ENCODE data around the gene KCNH2.

DNA sequence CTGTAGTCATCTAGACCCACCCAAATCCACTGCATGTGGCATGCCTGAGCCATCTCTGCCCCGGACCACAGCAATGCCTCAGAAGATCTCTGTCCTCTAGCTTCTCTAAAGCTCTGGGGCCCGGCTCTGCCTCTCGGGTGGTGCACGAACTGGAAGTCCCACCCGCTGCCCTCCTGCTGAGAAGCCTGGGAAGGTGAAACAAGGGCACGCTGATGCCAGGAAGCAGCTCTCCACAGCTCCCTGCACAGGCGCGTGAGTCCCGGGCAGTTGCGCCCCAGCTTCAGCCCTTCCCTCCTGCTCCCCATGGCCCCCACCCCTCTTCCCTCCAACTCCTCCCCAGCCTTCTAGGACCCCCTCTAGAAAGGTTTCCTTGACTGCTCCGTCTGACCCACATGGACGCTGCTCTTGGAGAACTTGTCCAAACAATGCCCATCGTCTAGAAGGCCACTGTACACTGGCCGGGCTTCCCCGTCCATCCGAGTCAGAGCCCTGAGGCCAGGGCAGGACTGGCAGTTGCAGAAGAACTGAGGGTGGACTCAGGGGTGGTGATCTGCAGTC is 12.8 kb downstream of the KCNH2 start:
- TF ChIP-seq CTCF (IDR thresholded peaks at IDR 0.05) = no peak
- TF ChIP-seq ESRRA (CRISPR knock-in tag; IDR thresholded peaks at IDR 0.05; ENCODE audit: borderline replicate concordance) = no peak
- TF ChIP-seq, protein P1, sequence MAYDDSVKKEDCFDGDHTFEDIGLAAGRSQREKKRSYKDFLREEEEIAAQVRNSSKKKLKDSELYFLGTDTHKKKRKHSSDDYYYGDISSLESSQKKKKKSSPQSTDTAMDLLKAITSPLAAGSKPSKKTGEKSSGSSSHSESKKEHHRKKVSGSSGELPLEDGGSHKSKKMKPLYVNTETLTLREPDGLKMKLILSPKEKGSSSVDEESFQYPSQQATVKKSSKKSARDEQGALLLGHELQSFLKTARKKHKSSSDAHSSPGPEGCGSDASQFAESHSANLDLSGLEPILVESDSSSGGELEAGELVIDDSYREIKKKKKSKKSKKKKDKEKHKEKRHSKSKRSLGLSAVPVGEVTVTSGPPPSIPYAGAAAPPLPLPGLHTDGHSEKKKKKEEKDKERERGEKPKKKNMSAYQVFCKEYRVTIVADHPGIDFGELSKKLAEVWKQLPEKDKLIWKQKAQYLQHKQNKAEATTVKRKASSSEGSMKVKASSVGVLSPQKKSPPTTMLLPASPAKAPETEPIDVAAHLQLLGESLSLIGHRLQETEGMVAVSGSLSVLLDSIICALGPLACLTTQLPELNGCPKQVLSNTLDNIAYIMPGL (CRISPR knock-in tag; IDR thresholded peaks at IDR 0.05) = no peak

Data from WTC11 (cell line).